ENCODE results near the gene HOXC12. TPM values are rescaled to one million over a fixed set of nuclear protein-coding genes. Genes with fewer than 3 reads are reported as not detected.

HOXC12 gene
- polyA plus RNA-seq, 1 experiment = 0.06 TPM

DNA sequence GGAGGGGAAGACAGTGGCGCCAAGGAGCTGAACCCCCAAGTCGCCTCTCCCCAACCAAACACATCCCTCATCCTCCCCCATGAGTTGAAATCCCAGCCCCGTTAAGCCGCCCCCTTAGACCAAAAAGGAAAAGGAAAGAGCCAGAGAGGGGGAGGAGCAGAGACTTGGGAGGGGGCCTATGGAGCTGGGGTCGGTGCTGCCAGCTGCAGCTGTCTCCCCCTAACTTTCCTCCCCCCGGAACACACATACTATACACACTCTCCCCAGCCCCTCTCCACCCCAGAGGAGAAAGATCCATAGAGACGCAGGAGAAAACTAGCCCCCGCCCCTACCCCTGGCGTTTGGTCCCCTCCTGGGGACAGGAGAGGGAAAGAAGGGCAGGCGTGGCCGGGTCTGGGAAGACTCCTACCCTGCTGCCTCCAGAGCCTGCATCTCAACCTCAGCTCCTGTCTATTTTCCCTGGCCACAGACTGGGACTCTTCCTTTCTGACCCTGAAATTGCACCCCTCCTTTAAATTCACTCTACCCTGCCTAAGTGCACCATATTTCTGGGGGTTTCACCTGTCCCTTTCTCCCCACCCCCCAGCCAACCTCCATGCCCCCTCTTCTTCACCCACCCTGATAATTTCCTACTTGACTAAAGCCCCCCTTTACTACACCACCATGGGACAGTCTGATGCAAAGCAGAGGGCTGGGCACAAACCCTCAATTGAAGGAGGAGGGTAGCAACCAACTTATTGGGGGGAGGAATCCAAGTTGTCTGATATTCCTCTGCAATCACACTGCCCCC is 43.6 kb downstream of the HOXC12 start:
- TF ChIP-seq, protein P1, sequence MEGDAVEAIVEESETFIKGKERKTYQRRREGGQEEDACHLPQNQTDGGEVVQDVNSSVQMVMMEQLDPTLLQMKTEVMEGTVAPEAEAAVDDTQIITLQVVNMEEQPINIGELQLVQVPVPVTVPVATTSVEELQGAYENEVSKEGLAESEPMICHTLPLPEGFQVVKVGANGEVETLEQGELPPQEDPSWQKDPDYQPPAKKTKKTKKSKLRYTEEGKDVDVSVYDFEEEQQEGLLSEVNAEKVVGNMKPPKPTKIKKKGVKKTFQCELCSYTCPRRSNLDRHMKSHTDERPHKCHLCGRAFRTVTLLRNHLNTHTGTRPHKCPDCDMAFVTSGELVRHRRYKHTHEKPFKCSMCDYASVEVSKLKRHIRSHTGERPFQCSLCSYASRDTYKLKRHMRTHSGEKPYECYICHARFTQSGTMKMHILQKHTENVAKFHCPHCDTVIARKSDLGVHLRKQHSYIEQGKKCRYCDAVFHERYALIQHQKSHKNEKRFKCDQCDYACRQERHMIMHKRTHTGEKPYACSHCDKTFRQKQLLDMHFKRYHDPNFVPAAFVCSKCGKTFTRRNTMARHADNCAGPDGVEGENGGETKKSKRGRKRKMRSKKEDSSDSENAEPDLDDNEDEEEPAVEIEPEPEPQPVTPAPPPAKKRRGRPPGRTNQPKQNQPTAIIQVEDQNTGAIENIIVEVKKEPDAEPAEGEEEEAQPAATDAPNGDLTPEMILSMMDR (IDR thresholded peaks at IDR 0.05; ENCODE audit: insufficient read depth, low read depth, low read length) = no peak
- POLR2A ChIA-PET = interaction anchor here (0.6 kb wide), 1 partner anchor 25 kb away, joined by 4 read pairs; the partner anchor contains the start of gene HOXC11
- H3K36me3 ChIP-seq (ENCODE audit: control insufficient read depth, insufficient read depth, low read length) = no peaks in the 10 kb centered on the region
- no peak for DNase-seq (ENCODE audit: low read depth)
- peaks cover 4% of the 10 kb centered on the region for H3K27me3 ChIP-seq (ENCODE audit: control insufficient read depth, insufficient read depth, low read length)
- CTCF ChIA-PET = interaction anchor here (1.0 to 16.8 kb wide), 7 partner anchors 7 to 217 kb away, joined by 3 to 213 read pairs (median 23); partner anchors contain the start of genes HOXC10 and SMUG1
- no peak overlapping the region for H3K4me3 ChIP-seq (ENCODE audit: low read depth, low read length)

DNA sequence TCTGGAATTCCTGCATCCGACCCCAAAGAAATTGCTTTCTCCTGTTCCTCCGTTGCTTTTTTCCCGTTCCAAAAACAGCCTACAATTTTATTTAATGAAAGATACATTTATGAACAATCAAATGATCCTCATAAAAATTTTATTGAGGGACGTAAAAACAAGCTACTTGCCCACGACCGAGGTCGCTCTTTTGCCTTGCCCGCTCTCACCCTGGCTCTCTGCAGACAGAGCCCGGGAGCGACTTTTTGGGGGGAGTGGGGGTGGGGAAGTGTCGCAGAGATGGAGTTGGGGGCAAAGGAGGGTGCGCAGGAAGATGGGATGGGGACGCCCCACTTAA is 44.2 kb downstream of the HOXC12 start:
- Histone ChIP-seq H3K27me3 (ENCODE audit: control insufficient read depth, insufficient read depth, low read length) (peaks cover 2% of the 10 kb centered on the region; the same call in 1 of the 2 replicates), H3K36me3 (ENCODE audit: control insufficient read depth, insufficient read depth, low read length) (no peaks in the 10 kb centered on the region), H3K4me3 (ENCODE audit: low read depth, low read length) (peak overlapping the region; percentile 73)
- ChIA-PET POLR2A (no interaction called here), CTCF (interaction anchor here (1.4 to 16.8 kb wide), 7 partner anchors 12 to 230 kb away, joined by 3 to 213 read pairs (median 23); partner anchors contain the start of genes HOXC10 and SMUG1)
- DNase-seq (ENCODE audit: low read depth) = no peak
- TF ChIP-seq, protein P1 (IDR thresholded peaks at IDR 0.05; ENCODE audit: insufficient read depth, low read depth, low read length) = no peak

GRCh38 chr12:53999559-54000115 is 44.9 kb downstream of the HOXC12 start:
- POLR2A ChIA-PET = interaction anchor here (0.7 kb wide), 1 partner anchor 246 kb away, joined by 3 read pairs; no protein-coding TSS in a partner anchor
- TF ChIP-seq, protein P1 (IDR thresholded peaks at IDR 0.05; ENCODE audit: insufficient read depth, low read depth, low read length) = no peak
- H3K4me3 ChIP-seq (ENCODE audit: low read depth, low read length) = peak overlapping the region; percentile 73
- no peaks in the 10 kb centered on the region for H3K36me3 ChIP-seq (ENCODE audit: control insufficient read depth, insufficient read depth, low read length)
- H3K27me3 ChIP-seq (ENCODE audit: control insufficient read depth, insufficient read depth, low read length) = peaks cover 2% of the 10 kb centered on the region; the same call in 1 of the 2 replicates
- CTCF ChIA-PET = interaction anchor here (0.6 to 16.8 kb wide), 17 partner anchors 8 to 326 kb away, joined by 3 to 213 read pairs (median 5); partner anchors contain the start of genes COPZ1, HOXC10, HOXC5 and HOXC8
- DNase-seq (ENCODE audit: low read depth) = no peak

- ChIA-PET POLR2A (interaction anchor here (0.7 kb wide), 2 partner anchors 189 to 247 kb away, joined by 3 to 8 read pairs; partner anchors contain the start of gene SMUG1), CTCF (interaction anchor here (0.7 to 16.8 kb wide), 17 partner anchors 8 to 325 kb away, joined by 3 to 213 read pairs (median 5); partner anchors contain the start of genes COPZ1, HOXC10, HOXC5 and HOXC8)
- no peaks in the 10 kb centered on the region; the same call in 1 of the 2 replicates for H3K27me3 ChIP-seq (ENCODE audit: control insufficient read depth, insufficient read depth, low read length)
- no peaks in the 10 kb centered on the region for H3K36me3 ChIP-seq (ENCODE audit: control insufficient read depth, insufficient read depth, low read length)
- TF ChIP-seq, protein P1 (IDR thresholded peaks at IDR 0.05; ENCODE audit: insufficient read depth, low read depth, low read length) = no peak
- DNase-seq (ENCODE audit: low read depth) = no peak
- H3K4me3 ChIP-seq (ENCODE audit: low read depth, low read length) = peak within 1 kb of the TSS; percentile 73
These were observed 45.7 kb downstream of the HOXC12 start, which contains the start of gene HOXC9 for GRCh38 chr12:54000116-54001114. HOXC9 (plus strand) TSS chr12:54000161; CDS start chr12:54000189, 28 bp downstream.

Data from BJ (cell line).